NOMO-1 treated with dmso at 0.1 percent for 144 hours (cell line): ENCODE data around the gene RAPGEF4.

Source experiments
- DNase-seq: peaks from one replicate; lab custom pipeline; 2025; ENCODE audit not compliant: unreplicated experiment; lab: John Stamatoyannopoulos, UW

Gene RAPGEF4

GRCh38 chr2:172993931-172994717 lies 258.5 kb downstream of the RAPGEF4 start:
- no peak for DNase-seq

DNA sequence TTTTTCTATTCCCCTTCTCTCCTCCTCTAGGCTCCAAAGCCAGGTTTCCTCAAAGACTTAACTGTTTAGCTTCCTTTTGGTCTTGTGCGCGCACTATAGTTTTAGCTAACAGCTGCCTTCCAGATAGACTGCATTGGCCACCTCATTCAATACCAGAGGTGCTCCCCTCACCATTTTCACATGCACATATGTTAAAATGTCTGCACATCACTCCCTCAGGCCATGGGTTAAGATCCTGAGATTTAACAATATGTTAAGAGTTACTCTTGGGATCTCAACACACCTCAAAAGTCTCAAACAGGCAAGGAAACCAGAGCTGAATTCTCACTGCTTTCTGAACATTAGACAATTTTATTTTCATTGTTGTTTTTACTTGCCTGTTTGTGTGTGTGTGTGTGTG lies 259.2 kb downstream of the RAPGEF4 start:
- DNase-seq: no peak

DNA sequence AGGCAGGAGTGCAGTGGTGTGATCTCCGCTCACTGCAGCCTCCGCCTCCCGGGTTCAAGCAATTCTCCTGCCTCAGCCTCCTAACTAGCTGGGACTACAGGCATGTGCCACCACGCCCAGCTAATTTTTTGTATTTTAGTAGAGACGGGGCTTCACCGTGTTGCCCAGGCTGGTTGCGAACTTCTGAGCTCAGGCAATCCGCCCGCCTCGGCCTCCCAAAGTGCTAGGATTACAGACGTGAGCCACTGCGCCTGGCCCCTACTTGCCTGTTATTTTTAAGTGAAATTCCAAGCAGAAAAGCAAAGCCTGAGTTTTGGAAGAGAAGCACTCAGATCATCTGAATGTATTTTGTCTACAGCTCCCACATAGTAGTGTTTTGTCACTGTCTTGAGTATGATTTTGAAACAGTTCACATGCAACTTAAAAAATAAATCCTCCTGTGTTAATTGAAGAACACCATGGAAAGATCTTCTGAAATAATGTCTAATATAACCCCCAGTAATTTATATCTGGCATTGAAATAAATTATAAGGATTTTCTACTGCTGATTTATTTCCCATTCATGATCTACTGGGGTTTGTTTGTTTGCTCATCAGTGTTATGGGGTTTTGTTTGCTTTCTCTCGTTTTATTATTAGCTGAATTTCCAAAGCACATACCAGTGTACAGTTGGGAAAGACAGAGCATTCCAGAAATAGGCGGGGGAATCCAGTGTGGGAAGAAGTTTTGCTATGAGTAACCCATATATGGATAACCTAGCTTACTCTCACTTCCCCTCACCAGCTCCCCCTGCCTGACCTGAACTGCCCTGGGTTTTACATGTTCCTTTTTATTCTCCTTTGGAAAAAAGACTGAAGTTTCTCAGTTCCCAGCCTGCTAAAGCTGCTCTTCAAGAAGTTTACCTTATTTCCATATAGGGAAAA lies 259.9 kb downstream of the RAPGEF4 start:
- DNase-seq: peak; percentile 22

DNA sequence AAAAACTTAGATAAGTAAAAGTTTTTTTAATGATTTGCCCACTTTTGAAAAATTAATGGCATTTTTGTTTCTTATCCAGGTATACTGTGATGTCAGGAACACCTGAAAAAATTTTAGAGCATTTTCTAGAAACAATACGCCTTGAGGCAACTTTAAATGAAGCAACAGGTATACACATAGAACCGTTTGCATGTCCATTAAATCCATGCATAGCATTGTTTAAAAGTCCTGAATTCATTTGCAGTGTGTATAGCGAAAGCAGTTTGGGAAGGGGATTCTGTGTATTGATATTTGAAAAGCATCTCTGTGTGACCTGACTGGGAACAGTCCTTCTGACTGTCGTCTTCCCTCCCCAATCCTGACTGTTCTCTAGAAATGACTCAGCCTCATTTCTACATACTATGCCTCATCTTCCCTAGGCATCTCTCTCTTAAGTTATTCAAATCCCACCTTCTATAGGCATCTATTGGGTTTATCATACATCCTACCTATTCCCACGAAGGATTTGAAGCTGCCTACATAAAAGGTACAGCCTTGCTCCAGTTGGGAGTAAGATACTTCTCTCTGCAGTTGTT lies 260.8 kb downstream of the RAPGEF4 start:
- no peak for DNase-seq

GRCh38 chr2:172997031-172997430 lies 261.4 kb downstream of the RAPGEF4 start:
- no peak for DNase-seq

DNA sequence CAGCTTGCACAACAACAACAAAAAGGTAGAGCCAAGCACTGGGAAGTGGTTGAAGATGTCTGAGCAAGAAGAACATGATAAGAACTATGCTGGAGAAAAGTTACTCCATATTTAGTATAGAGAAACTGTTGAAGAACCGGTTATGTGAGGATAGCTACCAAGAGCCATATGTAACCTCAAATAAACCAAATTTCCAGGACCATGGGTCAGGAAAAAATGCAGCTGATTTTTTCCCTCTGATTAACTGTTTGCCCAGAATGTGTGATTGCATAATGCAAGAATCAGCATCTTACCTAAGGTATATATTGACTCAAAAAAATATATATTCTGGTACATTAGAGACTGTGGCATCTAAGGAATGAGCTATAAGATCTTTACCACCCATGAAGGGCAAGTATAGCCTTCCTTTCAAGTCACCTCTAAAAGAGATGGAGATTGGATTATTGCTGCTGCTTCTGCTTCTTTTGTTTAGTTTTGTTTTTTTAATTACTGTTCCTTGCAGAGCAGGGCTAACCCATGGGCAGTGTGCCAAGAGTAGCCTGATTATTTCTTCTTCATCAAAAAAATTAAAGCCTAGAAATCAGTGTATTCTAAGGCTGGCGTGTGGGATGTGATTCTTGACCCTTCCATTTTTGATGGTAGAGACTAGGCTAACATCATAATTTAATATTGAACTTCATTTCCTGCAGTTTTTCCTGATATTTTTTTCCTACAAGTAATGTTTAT lies 263.1 kb downstream of the RAPGEF4 start:
- no peak for DNase-seq

DNA sequence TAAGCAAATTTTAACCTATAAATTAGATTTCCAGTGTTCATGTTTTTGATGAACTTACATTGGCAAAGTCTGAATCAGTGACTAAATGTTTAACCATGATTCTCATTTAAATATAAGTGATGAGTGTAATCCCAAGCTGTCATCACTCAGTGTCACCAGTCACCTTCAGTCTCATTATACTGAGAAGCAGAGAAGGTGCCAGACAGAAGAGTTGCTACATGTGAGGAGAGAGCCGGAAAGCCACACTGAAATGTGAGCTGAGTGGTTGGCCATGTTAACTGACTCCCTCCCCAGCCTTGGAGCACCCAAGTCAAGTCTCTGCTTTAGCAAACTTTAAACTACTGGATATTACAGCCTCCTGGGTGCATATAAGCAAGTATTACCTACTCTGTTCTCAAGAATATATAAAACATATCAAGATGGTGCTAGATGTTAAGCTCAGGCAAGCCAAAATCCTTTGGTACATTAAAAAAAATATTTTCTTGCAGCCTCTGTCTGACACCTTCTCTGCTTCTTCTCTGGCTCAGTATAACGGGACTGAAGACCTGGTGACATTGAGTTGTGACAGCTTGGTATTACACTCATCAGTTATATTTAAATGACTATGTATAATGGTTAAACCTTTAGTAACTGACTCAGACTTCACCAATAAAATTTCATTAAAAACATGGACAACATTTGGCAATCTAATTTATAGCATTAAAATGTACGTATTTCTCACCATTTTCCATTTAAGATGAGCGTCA lies 264.2 kb downstream of the RAPGEF4 start:
- no peak for DNase-seq

DNA sequence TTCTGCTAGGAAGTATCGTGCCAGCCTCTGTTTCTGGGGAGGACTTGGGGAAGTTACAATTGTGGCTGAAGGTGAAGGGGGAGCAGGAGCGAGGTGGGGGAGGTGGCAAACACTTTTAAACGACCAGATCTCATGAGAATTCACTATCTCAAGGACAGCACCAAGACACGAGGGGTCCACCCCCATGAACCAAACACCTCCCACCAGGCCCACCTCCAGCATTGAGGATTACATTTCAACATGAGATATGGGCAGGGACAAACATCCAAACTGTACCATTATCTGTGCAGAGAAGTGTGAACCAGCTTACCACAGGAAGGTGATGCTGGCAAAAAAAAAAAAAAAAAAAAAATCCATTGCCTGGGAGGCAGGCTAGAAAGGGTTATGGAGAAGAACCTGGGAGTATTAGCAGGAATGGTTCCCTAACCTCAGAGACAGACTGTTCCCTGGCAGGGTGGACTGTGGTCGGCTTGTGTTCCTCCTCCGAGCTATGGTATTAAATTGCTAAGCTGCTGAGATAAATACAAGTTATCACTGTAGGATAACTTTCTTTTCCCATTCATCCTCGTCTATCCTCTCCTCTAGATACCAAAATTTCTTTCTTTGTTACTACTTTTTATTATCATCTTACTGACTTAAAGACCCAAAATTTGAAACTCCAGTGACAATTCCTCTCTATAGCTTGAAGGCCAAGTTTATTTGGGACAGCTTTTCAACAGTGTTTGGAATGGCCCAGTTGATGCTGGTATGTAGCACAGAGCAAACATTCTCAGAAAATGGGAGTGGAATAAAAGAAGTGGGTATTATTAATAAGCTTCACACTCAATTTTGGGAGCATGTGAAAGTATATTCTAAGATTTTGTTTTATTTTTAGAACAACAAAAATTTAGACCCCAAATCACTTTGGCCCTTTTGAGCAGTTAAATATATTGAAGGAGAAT lies 266.3 kb downstream of the RAPGEF4 start:
- DNase-seq: no peak

DNA sequence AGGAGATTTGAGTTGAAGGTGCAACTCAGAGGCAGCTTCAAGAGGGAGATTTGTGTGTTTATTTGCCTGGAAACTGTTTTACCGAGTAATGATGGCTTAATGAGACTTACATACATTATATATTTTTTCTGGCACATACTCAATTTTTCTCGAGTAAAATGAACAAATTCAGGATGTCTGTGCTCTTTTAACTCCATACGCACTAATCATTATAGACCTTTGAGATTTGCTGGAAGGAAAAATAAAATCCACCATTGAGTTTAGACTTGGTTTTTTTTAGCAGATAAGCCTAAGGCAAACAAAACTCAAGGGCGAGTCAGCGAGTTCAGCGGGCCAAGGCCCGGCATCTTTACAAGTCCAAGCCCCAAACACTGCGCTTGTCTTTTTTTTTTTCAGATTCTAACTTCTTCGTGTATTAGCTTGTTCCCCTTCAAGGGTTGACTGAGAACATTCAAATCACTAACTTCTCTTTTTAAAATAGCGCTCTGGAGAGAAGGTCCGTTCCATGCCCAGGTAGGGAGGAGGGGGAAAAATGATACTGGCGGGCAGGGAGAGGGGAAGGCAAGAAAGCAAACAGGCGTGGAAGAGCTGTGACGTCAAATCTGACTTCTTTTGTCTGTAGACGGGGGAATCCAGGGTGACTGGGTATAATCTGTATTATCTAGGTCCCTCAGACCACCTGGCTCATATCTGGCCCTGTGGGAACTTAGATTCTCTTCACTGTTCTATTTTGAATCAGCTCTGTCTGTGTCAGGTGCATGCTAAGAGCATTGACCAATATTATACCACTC lies 267.3 kb downstream of the RAPGEF4 start:
- DNase-seq: no peak

GRCh38 chr2:173008786-173009185 lies 273.1 kb downstream of the RAPGEF4 start:
- DNase-seq: no peak

DNA sequence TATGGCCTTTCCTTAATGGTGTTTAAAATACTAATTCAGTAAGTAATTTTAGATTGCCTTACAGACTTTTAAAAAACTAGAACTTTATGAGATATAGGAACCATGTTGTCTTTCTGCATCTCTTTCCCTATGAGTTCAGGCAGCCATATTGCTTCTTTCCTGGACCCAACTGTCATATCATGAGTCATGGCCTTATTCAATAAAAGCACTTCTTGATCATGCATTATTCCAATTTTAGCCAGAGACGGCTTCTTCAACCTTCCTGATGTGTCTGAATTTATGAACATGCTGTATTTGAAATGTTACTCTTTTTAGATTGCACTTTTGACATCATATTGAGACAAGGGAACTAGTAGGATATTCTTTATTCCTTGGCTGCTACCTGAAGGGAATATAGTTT lies 274.6 kb downstream of the RAPGEF4 start:
- DNase-seq: no peak

DNA sequence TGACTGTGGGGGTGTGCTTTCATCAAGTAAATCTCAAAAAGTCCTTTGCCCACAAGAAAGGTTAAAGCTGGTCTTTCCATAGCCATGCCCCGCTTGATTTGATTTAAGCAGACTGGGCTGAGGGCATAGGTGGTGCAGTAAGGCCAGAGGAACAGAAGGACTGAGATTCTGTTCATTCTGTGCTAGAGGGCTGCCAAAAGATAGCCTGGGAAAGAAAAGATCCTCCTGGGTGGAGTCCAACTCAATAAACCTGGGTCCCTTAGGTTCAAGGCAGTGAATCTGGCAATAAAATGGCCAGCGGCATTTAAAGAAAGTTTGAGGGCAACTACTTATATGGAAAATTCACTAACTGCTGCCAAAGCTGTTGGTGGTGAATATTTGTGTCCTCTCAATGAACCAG lies 280.8 kb downstream of the RAPGEF4 start:
- no peak for DNase-seq

- DNase-seq: no peak
Measured at GRCh38 chr2:173017646-173018420, 282.2 kb downstream of the RAPGEF4 start.

DNA sequence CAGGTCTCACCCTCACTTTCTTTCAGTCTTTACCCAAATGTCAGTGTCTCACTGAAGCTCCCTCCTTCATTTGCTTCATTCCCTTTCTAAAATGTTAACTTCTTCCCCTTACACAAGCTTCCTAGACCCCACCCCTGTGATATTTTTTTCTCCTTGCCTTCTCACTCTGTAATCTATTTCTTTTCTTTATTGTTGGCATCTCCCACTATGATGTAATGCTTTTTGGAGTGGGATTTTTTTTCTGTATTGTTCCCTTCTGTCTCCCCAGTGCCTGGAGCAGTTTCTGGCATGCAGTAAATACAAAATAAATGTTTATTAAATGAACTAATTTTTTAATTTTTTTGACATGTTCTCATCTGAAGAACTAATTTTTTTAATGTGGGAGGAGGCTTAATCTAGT lies 284.1 kb downstream of the RAPGEF4 start:
- DNase-seq: no peak

DNA sequence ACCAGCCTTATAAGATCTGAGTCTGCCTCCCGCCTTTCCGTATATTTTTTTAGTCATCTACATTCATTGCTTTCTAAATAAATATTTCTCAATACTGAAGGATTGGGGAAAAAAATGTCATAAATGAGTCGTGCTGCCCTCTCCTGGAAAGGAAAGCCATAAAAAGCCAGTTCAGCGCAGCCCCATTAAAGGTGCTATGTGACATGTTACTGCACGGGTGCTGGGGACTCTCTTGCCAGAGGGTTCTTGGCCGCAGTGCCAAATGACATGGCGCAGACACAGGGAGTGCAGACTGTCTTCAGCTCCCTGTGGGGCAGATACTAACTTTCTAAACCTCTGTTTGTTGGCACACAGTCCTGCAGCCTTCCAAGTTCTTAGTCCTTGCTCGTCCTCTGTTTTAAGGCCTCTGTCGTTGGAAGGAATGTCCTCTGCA lies 286.3 kb downstream of the RAPGEF4 start:
- DNase-seq: no peak

DNA sequence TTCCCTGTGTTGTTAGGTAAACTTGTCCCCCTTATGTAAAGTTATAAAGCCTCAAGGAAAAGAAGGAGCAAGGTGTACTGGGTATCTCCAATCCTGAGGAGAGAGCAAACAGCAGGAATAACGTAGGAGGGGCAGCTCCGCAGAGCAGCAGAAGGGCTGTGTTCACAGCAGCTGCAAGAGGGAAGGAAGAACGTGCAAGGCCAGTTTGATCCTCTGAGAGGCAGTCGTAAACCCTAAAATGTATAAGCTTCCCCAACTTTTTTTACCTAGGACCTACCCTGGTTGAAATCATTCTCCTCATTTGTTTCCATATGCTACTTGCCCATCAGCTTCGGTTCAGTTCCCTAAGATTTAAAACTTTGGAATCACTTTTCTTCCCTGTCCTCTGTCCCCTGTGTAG lies 288.1 kb downstream of the RAPGEF4 start:
- no peak for DNase-seq

- DNase-seq: no peak
Measured at GRCh38 chr2:173026479-173026878, 290.8 kb downstream of the RAPGEF4 start.
